Medulla oblongata (tissue), 1 donor: ENCODE results near the gene JAZF1.
A peak's percentile ranks its signal among the peaks of the same experiment; 100 is the strongest.

ENCODE experiments used
- DNase-seq: peaks from one replicate; pipeline ENCODE4 v3.0.0-alpha.2; 2015; ENCODE audit errors: extremely low spot score

The JAZF1 gene

GRCh38 chr7:28165961-28166955, 14.3 kb downstream of the JAZF1 start:
- no peak for DNase-seq

GRCh38 chr7:28165261-28165660, 15.3 kb downstream of the JAZF1 start:
- no peak for DNase-seq

GRCh38 chr7:28163949-28164348, 16.6 kb downstream of the JAZF1 start:
- no peak for DNase-seq

- no peak for DNase-seq
These were observed 19.3 kb downstream of the JAZF1 start for GRCh38 chr7:28161331-28161730.

- DNase-seq: no peak
These were observed 20.0 kb downstream of the JAZF1 start for GRCh38 chr7:28160551-28160991.

GRCh38 chr7:28157831-28158416, 22.7 kb downstream of the JAZF1 start:
- DNase-seq: no peak

- no peak for DNase-seq
These were observed 23.4 kb downstream of the JAZF1 start for GRCh38 chr7:28157076-28157745.

GRCh38 chr7:28156401-28156800, 24.2 kb downstream of the JAZF1 start:
- DNase-seq: no peak

GRCh38 chr7:28155964-28156363, 24.6 kb downstream of the JAZF1 start:
- DNase-seq: no peak

- peak; percentile 73 for DNase-seq
These were observed 25.5 kb downstream of the JAZF1 start for GRCh38 chr7:28155019-28155660.

- no peak for DNase-seq
These were observed 28.0 kb downstream of the JAZF1 start for GRCh38 chr7:28152594-28152993.

GRCh38 chr7:28151965-28152364, 28.6 kb downstream of the JAZF1 start:
- DNase-seq: peak; percentile 45

GRCh38 chr7:28149291-28150101, 31.1 kb downstream of the JAZF1 start:
- DNase-seq: no peak

- no peak for DNase-seq
These were observed 34.7 kb downstream of the JAZF1 start for GRCh38 chr7:28145931-28146330.

GRCh38 chr7:28145090-28145626, 35.4 kb downstream of the JAZF1 start:
- DNase-seq: no peak

GRCh38 chr7:28144266-28144665, 36.3 kb downstream of the JAZF1 start:
- peak; percentile 68 for DNase-seq

- DNase-seq: peak; percentile 85
These were observed 37.9 kb downstream of the JAZF1 start for GRCh38 chr7:28142650-28143049.

GRCh38 chr7:28140979-28141378, 39.6 kb downstream of the JAZF1 start:
- DNase-seq: no peak

- no peak for DNase-seq
These were observed 41.8 kb downstream of the JAZF1 start for GRCh38 chr7:28138837-28139236.

- no peak for DNase-seq
These were observed 43.1 kb downstream of the JAZF1 start for GRCh38 chr7:28137463-28137862.

- DNase-seq: no peak
These were observed 43.7 kb downstream of the JAZF1 start for GRCh38 chr7:28136885-28137284.
